Activated naive CD8-positive, alpha-beta T cell treated with anti-CD3 and anti-CD28 coated beads, Interleukin-2, amount 50 U/mL, for 24 hours (primary cell): ENCODE data around the gene OOSP3.
A peak's percentile ranks its signal among the peaks of the same experiment; 100 is the strongest.
"Not testable (repeated sequence)": the region's sequence is repeated elsewhere in the genome, so short reads cannot be mapped to it uniquely, and the experiment has no call there.

Experiments used
- ATAC-seq: fragments of 150-1000 bp; cut with Tn5 transposase; one replicate; pipeline ENCODE4 v1.10.0; 2021
- DNase-seq: peaks from one replicate; pipeline ENCODE4 v3.0.0; 2021
- H3K27ac Mint-ChIP-seq: one replicate; pipeline ENCODE4 v1.8.0; 2021; ENCODE audit warnings: mild to moderate bottlenecking, mixed read lengths
- H3K27me3 Mint-ChIP-seq: one replicate; pipeline ENCODE4 v1.8.0; 2021; ENCODE audit warnings: mixed read lengths
- H3K36me3 Mint-ChIP-seq: one replicate; pipeline ENCODE4 v1.8.0; 2021; ENCODE audit warnings: low read depth, mixed read lengths
- H3K4me1 Mint-ChIP-seq: one replicate; pipeline ENCODE4 v1.8.0; 2021; ENCODE audit warnings: mixed read lengths
- H3K4me3 Mint-ChIP-seq: one replicate; pipeline ENCODE4 v1.8.0; 2021; ENCODE audit warnings: mild to moderate bottlenecking, moderate library complexity, mixed read lengths
- H3K9me3 Mint-ChIP-seq: one replicate; pipeline ENCODE4 v1.8.0; 2021; ENCODE audit warnings: mixed read lengths

Gene OOSP3, protein sequence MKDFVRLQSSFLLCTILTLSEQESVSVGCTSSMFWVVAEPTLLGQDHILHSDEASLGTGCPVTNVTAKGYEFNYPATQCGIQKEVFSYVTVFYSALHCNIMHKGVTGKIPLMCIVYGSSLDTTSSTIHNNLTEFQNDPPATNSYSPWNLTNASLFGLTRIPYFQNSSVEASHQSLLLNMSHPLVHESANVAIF

DNA sequence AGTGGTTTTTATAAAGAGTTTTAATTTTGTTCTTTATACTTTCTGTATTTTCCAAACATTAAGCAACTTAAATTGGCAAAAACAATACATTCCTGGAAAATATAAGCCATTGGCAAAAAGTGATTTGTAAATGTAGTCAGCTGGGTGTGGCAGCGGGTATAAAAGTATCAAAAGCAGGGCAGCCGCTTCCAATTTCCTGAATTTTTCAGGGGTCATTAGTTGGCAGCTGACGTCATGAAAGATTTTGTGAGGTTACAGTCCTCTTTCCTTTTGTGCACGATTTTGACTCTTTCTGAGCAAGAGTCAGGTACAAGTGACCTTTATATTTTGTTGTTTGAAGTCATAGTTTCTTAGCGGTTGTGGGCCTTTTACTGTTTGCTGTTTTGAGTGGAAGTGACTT lies at the start of gene OOSP3:
Gene OOSP3 (plus strand): TSS at position 208 of the 400 bp plus-strand sequence. CDS start 27 bp downstream, at position 235.
- H3K4me1 Mint-ChIP-seq: no peaks in the 10 kb centered on the region
- H3K9me3 Mint-ChIP-seq: no peaks in the 10 kb centered on the region
- H3K27me3 Mint-ChIP-seq: peaks cover 6% of the 10 kb centered on the region
- no peak within 1 kb of the TSS for H3K4me3 Mint-ChIP-seq
- ATAC-seq (no peak), DNase-seq (no peak)
- H3K27ac Mint-ChIP-seq: no peak within 1 kb of the TSS
- no peaks in the 10 kb centered on the region for H3K36me3 Mint-ChIP-seq

DNA sequence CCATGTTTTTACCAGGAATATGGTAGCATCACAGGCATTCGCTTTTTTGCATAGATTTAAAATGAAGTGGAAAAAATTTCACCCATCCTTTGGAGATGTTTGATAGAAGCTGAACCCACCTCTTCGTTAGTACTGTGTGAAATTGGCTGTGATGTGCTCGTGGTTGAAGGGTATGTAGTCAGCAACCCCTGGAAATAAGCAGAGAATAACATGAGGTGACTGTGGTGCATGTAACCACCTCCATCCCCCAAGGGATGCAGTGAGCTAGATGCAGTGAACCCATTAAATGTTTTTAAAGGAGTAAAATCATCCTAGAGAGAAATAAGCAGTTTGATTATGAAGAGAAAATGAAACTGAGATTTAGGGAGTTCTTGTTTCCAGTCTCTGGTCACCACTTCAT lies 49.2 kb upstream of the OOSP3 start:
- ATAC-seq (peak; percentile 61), DNase-seq (no peak)
- Mint-ChIP-seq H3K36me3 (no peaks in the 10 kb centered on the region), H3K9me3 (no peaks in the 10 kb centered on the region), H3K27ac (no peak overlapping the region), H3K27me3 (no peaks in the 10 kb centered on the region), H3K4me3 (no peak overlapping the region), H3K4me1 (peaks cover 6% of the 10 kb centered on the region)

DNA sequence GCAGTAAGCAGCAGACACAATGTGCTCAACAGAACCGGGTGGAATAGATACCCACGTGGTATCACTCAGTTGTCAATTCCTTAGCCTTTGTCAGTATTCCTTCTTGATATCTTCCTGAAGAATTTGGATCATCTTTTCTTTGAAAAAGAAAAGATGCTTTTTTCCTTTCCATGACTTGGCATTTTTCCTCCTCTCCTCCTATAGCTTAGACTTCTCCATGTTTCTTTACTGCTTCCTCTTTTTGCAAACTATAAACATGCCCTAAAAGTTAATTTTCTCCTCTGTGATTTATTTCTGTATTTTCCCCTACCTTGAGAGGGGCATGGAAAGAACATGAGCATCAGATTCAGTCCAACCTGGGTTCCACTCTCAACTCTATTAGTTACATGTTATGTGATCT lies 45.0 kb upstream of the OOSP3 start:
- H3K4me1 Mint-ChIP-seq: peaks cover 6% of the 10 kb centered on the region
- no peaks in the 10 kb centered on the region for H3K27me3 Mint-ChIP-seq
- H3K9me3 Mint-ChIP-seq: no peaks in the 10 kb centered on the region
- no peak overlapping the region for H3K27ac Mint-ChIP-seq
- H3K4me3 Mint-ChIP-seq: no peak overlapping the region
- ATAC-seq (no peak), DNase-seq (no peak)
- no peaks in the 10 kb centered on the region for H3K36me3 Mint-ChIP-seq

DNA sequence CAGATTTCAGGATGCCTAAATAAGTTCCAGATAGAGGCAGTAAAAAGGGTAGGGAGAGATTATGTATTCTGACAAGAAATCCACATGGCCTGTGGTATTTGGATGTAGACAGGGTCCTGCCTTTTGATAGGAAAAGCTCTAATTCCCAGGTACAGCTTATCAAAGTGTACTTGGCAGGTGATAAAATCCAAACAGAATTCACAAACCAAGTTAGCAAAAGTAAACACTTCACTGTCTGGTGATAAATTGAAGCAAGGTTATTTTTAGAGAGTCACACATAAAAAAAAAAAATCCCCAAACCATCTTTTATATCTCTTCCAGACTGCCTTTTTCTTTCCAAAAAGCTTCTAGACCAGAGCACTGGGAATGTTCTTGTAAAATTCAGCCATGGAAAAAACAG lies 39.0 kb upstream of the OOSP3 start:
- Mint-ChIP-seq H3K36me3 (no peaks in the 10 kb centered on the region), H3K27ac (no peak overlapping the region), H3K4me1 (no peaks in the 10 kb centered on the region), H3K9me3 (no peaks in the 10 kb centered on the region), H3K4me3 (no peak overlapping the region), H3K27me3 (peaks cover 2% of the 10 kb centered on the region)
- ATAC-seq (no peak), DNase-seq (no peak)

DNA sequence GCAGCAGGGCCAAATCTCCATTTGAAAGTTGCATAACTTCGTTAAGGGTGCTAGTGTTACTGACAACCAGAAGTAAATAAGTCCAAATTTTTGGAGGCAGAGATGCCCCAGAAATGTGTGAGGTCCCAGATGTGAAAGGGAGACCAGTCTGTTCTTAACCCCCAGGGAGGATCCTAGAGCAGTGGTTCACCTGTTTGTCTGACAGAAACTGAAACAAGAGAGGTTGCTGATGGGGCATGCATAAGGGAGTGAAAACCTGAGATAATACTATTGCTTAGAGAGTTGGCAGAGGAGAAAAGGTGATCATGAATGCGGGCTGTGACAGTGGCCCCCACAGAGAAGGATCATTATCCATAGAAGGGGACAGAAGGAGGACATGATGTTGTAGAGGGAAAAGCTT lies 37.1 kb upstream of the OOSP3 start:
- Mint-ChIP-seq H3K4me3 (no peak overlapping the region), H3K36me3 (no peaks in the 10 kb centered on the region), H3K27ac (no peak overlapping the region), H3K9me3 (no peaks in the 10 kb centered on the region), H3K4me1 (no peaks in the 10 kb centered on the region), H3K27me3 (peaks cover 5% of the 10 kb centered on the region)
- DNase-seq: no peak
- ATAC-seq: no peak

- Mint-ChIP-seq H3K9me3 (no peaks in the 10 kb centered on the region), H3K4me1 (no peaks in the 10 kb centered on the region), H3K27ac (no peak overlapping the region), H3K27me3 (peaks cover 5% of the 10 kb centered on the region), H3K4me3 (no peak overlapping the region), H3K36me3 (no peaks in the 10 kb centered on the region)
- DNase-seq (no peak), ATAC-seq (no peak)
Measured at GRCh38 chr11:59842316-59842715, 36.3 kb upstream of the OOSP3 start.

DNA sequence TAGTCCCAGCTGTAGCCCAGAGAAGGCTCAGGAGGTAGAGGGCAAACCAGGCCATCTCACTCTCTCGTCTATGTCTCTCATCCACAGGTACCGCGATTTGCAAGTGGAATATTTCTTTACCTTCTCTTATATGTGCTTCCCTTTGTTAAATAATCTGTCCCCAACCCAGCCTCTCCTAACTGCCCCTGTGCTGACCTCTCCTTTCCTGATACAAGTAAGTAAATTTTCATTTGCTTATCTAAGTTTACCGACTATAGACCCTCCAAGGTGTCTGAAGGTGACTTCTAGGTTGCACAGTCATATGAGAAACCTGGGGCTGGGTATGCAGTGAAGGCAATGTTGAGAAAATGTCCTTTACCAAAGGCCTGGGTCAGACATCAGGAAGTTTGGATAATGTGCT lies 33.2 kb upstream of the OOSP3 start, which contains the start of gene CBLIF:
Gene CBLIF (minus strand): TSS at position 101 of the 400 bp plus-strand sequence. CDS start 46 bp downstream, at position 55.
- H3K9me3 Mint-ChIP-seq: no peaks in the 10 kb centered on the region
- ATAC-seq: no peak
- H3K27ac Mint-ChIP-seq: no peak within 1 kb of the TSS
- no peaks in the 10 kb centered on the region for H3K4me1 Mint-ChIP-seq
- no peak for DNase-seq
- peaks cover 5% of the 10 kb centered on the region for H3K27me3 Mint-ChIP-seq
- H3K4me3 Mint-ChIP-seq: no peak within 1 kb of the TSS
- H3K36me3 Mint-ChIP-seq: no peaks in the 10 kb centered on the region

DNA sequence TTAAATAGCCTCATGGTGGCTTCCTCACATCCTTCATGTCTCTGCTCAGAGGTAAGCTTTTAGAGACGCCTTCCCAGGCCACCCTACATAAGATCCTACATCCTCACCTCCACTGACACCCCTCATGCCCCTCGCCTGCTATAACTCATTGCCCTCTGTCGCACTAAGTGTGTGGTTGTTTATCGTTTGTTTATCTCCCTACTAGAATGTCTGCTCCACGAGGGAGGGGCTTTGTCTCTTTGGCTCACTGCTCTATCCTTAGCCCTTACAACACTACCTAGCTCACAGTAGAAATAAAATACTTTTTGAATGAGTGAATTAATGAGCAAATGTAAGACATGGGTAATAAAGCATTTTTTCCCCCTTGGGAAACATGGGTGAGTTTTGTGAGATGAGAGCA lies 32.0 kb upstream of the OOSP3 start:
- Mint-ChIP-seq H3K36me3 (no peaks in the 10 kb centered on the region), H3K4me1 (no peaks in the 10 kb centered on the region), H3K9me3 (peaks cover 3% of the 10 kb centered on the region), H3K27me3 (peaks cover 5% of the 10 kb centered on the region), H3K4me3 (no peak overlapping the region), H3K27ac (no peak overlapping the region)
- ATAC-seq (no peak), DNase-seq (no peak)

DNA sequence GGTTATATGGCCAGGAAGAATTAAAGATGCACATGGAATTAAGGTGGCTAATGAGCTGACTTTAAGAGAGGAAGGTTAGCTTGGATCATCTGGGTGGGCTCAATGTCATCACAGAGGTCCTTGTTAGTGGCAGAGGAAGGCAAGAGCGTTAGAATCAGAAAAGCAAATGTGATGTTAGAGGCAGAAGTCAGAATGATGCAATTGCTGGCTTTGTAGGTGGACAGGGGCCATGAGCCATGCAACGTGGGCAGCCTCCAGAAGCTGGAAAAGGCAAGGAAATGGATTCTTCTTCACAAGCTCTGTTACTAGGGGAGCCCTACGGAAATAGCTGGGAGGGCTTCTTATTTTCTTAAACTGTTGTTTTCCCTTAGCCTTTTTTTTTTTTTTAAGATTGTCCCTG lies 31.0 kb upstream of the OOSP3 start:
- peaks cover 5% of the 10 kb centered on the region for H3K27me3 Mint-ChIP-seq
- peaks cover 3% of the 10 kb centered on the region for H3K9me3 Mint-ChIP-seq
- no peaks in the 10 kb centered on the region for H3K4me1 Mint-ChIP-seq
- H3K4me3 Mint-ChIP-seq: no peak overlapping the region
- ATAC-seq (no peak), DNase-seq (no peak)
- no peaks in the 10 kb centered on the region for H3K36me3 Mint-ChIP-seq
- H3K27ac Mint-ChIP-seq: no peak overlapping the region

DNA sequence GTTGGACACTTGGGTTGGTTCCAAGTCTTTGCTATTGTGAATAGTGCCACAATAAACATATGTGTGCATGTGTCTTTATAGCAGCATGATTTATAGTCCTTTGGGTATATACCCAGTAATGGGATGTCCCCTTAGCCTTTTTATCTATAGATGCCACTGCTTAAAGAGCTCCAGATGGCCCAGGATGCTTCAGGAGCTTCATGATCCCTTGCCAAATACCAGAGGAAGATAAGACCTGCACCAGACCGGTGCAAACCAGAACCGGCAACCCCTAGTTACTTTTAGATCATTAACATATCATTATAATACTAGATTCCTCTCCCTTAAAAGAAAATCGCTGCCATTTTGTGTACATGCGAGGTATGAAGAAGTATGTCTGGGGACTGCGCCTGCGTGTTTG lies 30.1 kb upstream of the OOSP3 start:
- H3K27ac Mint-ChIP-seq, DNase-seq, H3K27me3 Mint-ChIP-seq, ATAC-seq, H3K36me3 Mint-ChIP-seq, H3K4me1 Mint-ChIP-seq, H3K4me3 Mint-ChIP-seq, H3K9me3 Mint-ChIP-seq: not testable (repeated sequence)

DNA sequence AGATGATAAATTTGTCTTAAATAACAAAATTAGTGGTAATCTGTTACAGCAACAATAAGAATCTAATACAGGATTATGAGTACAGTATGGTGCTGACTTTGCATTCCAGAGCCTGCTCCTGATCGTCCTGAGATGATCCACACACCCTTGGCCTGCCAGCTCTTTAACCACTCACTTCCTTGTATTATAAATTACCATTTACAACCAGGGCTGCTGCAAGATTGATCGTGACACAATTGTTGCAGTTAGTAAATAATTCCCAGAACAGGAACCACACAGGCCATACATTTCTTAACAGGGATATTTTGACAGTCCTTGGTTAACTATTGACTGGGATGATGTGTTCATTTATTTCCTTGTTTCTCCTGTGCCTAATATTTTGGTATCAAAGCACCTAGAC lies 29.5 kb upstream of the OOSP3 start:
- no peak for ATAC-seq
- H3K27ac Mint-ChIP-seq: no peak overlapping the region
- no peaks in the 10 kb centered on the region for H3K36me3 Mint-ChIP-seq
- H3K27me3 Mint-ChIP-seq: peaks cover 3% of the 10 kb centered on the region
- H3K4me1 Mint-ChIP-seq: no peaks in the 10 kb centered on the region
- H3K9me3 Mint-ChIP-seq: peaks cover 3% of the 10 kb centered on the region
- no peak overlapping the region for H3K4me3 Mint-ChIP-seq
- no peak for DNase-seq

GRCh38 chr11:59849551-59849950 lies 29.0 kb upstream of the OOSP3 start:
- not testable (repeated sequence) for DNase-seq, H3K36me3 Mint-ChIP-seq, H3K27ac Mint-ChIP-seq, H3K9me3 Mint-ChIP-seq, H3K27me3 Mint-ChIP-seq, H3K4me1 Mint-ChIP-seq, ATAC-seq, H3K4me3 Mint-ChIP-seq

GRCh38 chr11:59851416-59851815 lies 27.2 kb upstream of the OOSP3 start:
- not testable (repeated sequence) for H3K9me3 Mint-ChIP-seq, H3K4me3 Mint-ChIP-seq, H3K36me3 Mint-ChIP-seq, H3K27ac Mint-ChIP-seq, DNase-seq, H3K27me3 Mint-ChIP-seq, H3K4me1 Mint-ChIP-seq, ATAC-seq

- H3K27me3 Mint-ChIP-seq: peaks cover 7% of the 10 kb centered on the region
- no peaks in the 10 kb centered on the region for H3K36me3 Mint-ChIP-seq
- H3K27ac Mint-ChIP-seq: no peak overlapping the region
- peaks cover 3% of the 10 kb centered on the region for H3K9me3 Mint-ChIP-seq
- ATAC-seq (no peak), DNase-seq (no peak)
- H3K4me1 Mint-ChIP-seq: peaks cover 30% of the 10 kb centered on the region
- H3K4me3 Mint-ChIP-seq: no peak overlapping the region
Measured at GRCh38 chr11:59854871-59855270, 23.7 kb upstream of the OOSP3 start.

DNA sequence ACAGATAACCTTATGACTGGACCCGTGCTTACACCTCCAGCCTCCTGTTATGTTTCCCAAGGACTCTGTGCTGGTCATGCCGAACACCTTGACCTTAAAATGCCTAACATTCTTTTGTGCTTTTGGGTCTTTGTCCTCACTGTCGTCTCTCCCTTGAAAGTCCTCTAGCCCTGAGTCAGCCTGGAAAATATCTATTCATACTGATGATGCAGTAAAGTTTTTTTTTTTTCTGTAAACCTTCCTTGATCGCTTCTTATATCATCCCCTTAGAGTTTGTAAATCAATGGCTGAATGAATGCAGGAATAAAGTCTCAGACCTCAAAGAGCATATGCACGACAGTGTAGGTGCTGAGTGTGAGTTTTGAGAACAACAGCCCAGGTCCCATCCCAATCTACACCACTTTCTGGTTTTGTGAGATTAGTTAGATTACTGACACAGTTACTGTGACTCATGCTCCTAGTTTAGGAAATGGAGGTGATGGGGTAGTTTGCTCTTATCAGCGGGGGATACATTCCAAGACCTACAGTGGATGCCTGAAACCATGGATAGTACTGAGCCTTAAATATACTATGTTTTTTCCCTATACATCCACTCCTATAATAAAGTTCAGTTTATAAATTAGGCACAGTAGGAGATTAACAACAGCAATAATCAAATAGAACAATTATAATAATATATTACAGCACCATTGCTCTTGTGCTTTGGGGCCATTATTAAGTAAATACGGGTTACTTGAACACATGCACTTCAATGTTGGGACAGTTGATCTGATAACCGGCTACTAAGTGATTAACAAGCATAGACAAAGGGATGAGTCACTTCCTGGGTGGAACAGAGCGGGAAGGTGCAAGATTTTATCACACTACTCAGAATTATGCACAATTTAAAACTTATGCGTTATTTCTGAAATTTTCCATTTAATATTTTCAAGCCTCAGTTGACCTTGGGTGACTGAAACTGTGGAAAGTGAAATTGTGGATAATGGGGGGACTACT lies 20.8 kb upstream of the OOSP3 start:
- Mint-ChIP-seq H3K9me3 (no peaks in the 10 kb centered on the region), H3K27me3 (peaks cover 16% of the 10 kb centered on the region), H3K27ac (peak overlapping the region; percentile 75), H3K36me3 (no peaks in the 10 kb centered on the region), H3K4me1 (peaks cover 30% of the 10 kb centered on the region), H3K4me3 (peak overlapping the region; percentile 4)
- ATAC-seq (peak; percentile 82), DNase-seq (no peak)
